Activated T-cell treated with anti-CD3 and anti-CD28 coated beads for 48 hours (primary cell): ENCODE data around the gene GRB10.

Experiments
- DNase-seq: peaks from one replicate; pipeline ENCODE4 v3.0.0-alpha.2; 2020; ENCODE audit warnings: low read depth

The GRB10 gene

DNA sequence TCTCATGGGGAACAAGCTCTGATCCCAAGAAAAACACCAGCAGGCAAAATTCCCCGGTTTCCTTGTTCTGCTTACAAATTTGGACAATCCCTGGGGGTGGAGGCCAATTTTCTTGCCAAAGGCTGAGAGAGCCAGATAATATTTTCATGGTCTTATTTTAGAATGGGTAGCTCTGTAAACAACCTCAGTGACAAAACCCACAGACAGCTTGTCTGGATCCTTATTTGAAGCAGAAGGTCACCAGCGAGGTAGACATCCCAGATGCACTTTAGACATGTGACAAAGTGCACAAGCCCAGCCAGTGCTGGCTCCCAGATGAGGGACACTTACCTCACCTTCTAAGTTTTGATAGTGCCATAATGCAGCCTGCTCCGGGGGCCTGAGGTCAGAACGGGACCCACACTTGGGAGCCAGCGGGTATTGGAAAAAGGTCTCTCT lies 114.9 kb downstream of the GRB10 start:
- no peak for DNase-seq

DNA sequence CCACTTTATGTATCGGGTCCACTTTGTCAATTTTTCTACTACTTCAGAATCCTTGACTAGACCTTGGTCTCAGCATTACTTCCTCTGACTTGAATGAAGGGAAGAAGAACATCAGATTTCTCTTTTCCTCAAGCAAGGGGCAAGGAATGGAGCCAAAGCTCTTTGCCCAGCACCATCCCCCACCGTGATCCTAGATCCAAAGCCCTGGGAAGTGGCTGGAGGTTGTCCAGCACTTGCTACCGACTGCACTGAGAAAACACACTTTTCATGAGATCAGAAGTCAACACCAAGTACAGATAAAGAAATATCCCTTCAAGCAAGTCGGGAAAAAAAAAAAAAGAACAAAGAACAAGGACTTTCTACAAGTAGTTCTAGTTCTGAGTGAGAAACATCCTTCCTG lies 115.4 kb downstream of the GRB10 start:
- no peak for DNase-seq

DNA sequence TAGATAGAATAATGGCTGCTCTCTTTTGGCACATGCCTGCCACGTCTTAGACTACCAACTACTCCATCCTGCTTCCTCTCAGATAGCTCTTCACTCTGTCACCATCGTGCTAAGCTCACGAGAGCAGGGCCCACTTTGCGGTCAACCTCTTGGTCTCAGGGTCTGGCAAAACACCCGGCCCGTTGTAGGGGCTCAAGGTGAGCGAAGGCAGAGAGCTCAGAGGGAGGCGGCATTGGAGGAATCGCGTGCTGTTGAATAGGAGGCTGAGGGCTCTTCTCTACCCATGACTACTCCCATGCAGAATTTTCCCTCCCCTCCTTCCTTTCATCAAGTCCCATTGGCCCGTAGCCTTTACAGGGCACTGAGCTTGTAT lies 116.6 kb downstream of the GRB10 start:
- no peak for DNase-seq

DNA sequence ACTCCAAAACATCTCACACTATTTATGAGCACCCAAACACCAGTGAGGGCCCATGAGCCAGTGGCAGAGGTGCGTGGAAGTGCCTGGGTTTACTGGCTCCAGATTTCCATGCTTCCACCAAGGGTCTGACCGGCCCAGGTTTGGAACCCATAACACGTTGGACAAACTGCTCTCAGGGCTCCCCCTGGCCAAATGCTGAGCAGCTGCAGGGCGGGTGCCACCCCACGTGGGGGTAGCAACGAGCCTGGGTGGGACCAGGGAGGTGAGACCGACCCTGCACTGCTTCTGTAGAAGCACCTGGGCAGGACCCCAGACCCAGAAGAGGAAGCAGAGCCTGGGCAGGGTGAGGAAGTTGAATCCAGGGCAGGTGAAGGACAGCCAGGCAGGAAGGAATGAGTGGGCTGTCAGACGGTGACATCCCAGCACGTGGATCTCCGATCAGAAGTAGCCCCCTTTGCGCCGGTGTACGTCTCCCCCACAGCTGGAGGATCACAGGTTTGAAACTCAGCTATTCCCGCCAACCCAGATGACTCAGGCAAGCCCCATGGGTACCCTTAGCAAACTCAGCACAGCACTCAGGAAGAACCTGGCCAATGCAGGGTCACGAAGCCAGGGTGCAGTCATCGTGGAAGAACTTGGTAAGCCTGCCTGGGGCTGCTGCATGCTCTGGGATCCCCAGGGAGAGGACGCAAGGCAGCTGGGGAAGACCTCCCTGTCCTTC lies 117.1 kb downstream of the GRB10 start:
- no peak for DNase-seq

DNA sequence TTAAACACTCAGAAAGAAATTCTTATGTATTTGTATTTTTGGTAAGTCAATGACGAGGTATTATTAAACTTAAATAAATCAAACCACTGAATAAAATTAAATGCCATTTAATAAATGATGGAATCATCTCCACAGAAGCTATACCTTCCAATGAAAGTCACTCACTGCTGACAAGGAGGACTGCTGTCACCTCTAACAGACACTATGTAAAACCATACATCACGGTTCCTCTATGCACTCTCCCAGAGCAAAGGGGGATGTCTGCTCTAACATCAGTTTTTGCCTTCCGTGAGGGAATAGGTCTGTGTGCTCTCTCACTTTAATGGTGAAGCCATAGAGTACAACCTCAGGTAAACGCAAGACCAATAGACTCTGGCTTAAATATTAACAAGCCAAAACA lies 117.8 kb downstream of the GRB10 start:
- no peak for DNase-seq

DNA sequence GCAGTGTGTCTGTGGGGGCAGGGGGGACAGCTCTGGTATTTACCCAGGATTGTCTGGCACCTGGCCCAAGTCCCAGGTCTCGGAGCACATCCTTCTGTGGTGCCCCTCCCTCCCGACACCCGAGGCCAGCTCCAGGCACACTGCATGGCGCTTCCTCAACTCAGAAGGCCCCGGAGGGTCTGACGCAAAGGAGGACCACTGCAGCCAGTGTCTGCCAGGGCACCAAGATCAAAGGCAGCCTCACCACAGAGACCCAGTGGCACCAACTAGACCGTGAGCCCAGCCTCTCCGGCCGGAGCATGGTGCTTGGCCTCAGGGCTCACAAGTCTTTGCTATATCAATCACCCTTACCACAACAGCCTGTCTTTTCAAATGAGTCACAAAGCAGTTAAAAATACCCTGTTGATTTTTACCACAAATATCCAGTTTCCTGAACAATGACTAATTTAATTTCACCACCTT lies 118.2 kb downstream of the GRB10 start:
- no peak for DNase-seq

DNA sequence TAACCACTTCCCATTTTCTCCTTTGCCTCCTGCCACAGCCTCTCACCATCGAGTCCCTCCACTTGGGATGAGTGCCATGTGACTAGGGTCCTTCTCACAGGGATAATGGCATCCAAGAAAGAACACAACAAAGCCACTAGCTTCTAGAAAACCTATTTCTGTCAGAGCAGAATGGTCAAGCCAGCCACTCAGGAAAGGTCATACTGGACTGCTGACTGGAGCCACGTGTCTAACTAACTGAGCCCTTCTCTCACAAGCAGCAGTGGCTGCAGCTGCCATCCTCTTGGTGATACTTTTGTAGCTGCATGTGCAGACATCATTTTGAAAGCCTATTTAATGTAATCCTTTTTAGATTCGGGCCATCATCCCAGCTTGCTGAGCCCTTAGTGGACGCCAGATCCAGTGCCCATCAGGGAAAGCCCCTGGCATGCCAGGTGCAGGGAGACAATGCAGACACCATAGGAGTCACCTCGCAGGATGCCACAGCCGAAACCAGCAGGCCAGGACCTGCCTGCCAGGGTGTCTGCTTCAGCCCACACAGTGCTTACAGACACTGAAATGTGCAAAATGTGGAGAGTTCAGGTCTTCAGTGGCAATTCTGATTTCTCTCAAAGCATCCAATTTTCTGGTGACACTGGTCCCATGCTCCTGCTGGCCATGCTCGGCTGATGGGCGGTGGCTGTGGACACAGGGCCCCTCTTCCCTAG lies 119.1 kb downstream of the GRB10 start:
- DNase-seq: no peak

DNA sequence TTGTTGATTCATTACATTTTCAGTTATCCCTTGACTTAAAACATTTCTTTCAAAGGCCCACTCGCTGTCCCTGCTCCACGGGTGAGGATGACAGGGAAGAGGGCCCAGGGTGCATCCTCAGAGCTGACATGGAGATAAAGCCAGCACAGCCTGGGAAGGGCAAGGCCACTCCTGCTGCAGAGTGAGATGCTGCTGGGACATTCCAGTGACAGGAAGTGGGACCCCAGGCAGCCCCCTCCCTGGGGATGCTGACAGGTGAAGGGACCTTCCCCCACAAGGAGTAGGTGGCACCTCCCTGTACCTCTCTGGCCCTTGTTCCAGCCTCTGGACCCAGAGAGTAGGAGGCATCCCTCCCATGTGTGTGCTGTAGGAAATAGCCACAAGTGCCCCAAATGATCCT lies 119.7 kb downstream of the GRB10 start:
- DNase-seq: no peak

DNA sequence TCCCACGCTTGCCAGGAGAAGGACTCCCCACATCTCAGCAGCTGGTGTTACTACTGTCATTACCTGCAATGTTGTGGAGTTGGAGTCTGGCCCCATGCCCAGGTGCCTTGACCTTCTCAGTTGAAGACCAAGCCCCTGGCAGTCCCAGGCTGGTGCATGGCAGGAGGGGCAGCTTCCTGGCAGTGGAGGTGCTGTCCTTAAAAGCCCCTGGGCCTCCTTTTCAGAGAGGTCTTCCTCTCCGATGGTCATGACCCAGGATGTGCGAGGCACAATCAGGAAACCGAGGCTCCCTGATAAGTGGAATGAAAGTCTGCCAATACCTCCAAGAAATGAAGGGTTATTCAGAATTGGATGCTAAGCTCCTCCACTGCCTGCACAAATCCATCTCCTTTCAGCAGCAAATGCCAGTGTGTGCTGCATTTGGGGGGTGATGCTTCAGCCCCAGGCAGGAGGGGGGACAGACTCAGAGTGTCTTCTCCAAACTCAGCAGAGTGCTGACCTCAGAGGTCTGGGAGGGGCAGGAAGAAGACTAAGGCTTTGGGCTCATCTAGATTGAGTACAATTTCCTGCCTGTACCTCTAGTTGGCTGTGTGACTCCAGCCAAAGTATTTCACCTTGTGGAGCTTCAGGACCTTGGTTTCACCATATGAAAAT lies 120.5 kb downstream of the GRB10 start:
- no peak for DNase-seq

DNA sequence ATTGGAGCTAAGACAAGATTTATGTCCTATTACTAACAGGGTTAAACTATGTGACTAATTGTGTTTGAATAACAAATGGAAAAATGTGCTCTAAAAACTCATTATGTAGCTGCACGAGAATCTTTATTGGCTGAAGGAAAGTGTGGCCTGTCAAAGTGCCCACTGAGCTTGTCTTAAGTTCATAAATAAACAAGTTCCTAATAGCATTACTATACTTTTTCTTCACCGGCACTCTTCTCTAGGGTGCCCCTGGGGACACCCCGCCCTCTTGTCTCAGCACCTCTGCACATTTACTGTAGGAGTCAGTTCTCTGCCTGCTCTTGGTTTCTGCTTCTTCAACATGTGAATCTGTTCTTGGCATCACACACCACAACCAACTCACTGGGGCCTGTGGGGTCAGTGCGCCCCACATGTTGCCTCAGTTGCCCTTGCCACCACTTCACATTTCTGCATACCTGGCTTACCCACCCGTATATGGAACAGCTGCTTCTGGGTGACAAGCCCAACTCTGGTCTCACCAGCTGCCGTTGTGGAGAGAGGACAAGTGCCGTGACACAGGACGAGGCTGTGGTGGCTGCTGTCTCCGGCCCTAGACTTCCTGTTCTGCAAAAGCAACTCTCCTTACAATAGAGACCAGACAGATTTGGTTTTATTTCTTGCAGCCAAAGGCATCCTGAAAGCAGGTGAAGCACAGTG lies 121.2 kb downstream of the GRB10 start:
- DNase-seq: no peak

DNA sequence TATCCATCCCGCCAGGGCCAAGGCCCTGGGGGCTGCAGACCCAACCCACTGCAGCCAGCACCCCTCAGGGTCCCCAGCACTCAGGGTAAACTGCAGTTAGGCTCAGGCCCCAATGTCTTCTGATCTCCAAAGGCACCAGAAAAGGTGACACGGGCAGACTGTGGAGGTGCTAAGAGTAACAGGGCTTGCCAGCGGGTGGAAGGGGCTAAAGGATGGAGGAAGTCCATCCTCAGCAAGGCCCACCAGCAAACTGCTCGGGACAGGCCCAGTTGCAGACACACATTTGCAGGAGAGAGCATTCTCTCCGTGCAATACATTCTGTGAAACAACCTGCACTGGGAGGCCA lies 121.9 kb downstream of the GRB10 start:
- DNase-seq: no peak

DNA sequence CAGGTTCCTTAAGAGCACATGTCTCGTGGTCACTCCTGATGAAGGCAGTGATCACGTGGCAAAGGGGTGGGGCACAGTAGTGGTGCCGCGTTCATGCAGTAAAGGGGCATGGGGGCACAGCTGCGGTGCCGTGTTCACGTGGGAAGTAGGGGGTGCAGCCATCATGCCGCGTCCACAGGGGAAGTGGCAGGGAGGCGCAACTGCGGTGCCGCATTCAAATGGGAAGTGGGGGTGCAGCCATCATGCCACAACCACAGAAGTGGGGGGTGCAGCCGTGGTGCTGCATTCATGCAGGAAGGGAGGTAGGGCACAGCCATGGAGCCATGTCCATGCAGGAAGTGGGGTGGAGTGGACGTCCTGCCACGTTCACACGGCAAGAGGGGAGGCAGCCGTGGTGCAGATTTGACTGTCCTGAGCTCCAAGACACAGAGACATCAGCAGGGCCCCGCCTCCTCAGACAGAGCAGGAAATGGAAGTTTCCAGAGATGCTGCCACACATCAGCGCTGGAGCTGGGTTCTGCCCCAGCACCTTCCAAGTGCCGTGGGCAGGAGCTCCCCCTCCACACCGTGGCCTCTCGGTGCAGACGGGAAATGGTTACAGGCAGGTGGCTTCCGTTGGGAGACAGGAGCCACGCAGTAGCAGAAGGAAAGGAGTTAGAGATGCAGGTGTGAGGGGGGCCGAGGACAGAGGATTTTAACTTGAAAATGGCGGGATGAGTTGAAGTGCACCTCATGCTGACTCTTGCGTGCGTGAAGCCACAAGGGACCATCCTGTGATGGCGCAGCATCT lies 122.5 kb downstream of the GRB10 start:
- no peak for DNase-seq

DNA sequence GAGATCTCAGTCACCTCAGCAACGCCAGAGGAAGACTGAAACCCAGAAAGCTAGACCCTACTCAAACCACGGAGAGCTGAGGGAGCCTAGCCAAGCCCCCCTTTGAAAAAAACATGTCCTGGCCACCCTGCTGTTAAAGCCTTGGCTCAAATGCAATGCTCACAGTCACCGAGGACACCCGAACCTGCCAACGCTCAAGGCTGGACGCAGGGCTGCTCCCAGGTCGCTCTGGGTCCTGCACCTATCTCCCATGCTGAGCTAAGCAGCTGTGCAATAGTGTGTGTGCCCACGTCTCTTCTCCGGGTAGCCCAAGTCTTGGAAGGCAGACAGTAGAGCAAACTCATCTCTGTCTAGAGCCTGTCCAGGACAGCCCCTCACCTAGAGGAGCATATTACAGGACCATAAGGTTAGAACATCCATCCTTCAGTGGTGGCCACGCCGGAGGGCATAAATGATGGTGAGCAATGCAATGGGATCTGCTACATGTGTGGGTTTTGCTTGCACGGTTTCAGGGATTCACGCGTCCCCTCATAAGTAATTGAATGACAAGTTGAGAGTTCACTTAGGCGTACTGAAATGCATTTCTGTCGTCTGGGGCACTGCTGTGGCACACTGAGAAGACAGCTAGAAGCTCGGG lies 123.2 kb downstream of the GRB10 start:
- no peak for DNase-seq

DNA sequence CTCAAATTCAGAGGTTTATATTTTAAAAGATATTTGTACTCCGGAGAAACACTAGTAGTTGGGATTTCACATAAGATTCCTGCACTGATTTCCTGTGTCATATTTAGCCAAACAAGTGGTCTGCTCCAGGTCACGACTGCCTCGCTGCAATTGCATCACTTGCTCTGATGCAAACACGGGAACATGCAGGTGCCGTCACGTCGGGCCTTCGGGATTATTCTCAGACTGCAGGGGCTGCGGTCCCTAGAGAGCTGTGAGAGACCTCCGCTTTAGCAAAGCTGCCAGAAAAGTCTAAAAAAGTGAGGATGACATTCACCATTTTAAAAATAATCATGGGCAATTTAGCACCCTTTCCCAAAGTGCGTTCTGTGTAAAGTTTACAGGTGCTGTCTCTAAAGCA lies 124.0 kb downstream of the GRB10 start:
- DNase-seq: no peak

DNA sequence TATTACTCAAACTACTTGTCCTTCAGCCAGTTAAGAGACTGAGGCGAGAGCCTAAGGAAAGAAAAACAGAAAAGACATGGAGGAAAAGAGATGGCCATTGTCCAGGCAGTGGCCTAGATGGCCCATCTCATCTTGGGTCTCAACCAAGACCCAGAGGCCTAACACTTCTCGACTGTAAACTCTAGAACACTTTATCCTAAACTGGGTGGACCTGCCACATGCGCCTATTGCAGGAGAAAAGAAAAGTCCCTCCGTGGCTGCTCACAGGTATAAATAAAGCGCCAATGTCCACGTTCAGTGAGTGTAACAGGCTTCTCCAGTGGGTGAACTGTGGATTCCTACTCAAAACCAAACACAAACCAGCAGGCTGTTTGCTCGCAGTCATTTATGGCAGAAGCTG lies 124.8 kb downstream of the GRB10 start:
- DNase-seq: no peak

DNA sequence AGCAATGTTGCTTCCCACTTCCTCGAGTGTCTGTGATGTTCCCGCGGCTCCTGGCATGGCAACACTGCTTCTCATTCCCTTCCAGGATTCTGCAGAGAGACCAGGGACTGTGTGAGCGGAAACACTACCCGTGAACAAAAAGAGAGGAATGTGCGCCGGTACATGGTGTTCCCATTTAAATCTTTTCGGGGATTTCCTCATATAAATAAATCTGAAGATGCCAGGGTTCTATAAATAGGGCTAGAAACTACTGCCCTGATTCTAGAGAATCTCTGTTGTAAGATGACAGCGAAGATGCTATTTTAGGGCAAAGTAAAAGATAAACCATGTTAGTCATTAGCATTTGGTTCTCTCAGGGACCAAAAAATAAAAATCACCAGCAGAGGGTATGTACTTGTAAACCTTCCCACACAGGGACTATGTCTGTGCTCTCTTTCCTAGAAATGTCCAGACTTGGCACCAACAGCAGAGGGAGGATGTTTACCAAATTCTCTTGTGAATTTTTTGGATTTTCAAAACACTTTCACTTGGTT lies 125.3 kb downstream of the GRB10 start:
- DNase-seq: no peak

DNA sequence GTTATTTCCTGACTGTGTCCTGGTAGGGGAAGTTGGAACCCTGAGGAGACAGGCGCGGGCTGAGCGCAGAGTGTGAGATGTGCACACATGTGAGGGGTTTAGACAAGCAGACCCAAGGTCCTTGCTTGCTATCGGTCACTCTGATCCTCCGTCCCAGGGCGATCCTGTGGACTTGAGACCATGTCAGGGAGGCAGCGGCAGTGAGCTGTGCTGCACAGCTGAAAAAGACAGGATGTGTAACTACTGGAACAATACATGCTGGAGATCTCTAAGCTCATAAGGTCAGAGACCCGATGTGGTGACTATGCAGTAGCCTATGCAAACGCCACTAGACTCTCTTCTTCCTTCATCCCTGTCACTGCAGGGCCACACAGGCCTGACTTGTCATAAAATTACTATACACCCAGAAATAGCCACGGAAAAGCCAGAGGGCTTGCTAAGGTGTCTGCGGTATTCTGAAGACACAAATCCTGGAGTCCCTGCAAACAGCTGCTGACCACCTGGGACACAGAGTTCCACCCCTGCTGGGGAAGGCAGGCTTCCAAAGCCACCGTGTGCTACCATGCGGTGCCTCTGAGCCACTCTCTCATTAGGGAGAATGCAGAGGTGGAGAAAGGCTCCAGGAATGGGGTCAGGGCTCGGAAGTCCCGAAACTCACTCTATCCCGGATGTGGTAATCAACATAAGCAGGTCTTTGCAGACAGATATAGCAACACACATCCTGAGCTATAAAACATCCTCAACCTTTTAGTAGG lies 126.4 kb downstream of the GRB10 start:
- DNase-seq: no peak

DNA sequence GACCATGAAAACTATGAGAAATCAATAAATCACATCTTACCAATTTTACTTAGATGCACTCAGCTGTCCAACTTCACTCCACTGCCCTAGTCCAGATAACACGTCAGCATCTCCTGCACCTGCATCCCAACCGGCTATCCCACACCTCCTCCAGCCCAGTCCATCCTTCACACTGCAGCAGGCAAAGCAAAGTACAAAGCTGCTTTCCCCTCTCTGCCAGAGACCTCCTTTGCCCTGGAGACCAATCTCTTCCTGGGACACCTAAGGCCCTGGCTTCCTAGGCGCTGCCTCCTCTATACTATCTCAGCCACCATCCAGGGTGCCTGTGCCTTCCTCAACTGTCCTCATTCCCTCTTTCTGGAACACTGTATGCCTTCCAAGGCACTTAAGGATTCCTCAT lies 127.2 kb downstream of the GRB10 start:
- DNase-seq: no peak

DNA sequence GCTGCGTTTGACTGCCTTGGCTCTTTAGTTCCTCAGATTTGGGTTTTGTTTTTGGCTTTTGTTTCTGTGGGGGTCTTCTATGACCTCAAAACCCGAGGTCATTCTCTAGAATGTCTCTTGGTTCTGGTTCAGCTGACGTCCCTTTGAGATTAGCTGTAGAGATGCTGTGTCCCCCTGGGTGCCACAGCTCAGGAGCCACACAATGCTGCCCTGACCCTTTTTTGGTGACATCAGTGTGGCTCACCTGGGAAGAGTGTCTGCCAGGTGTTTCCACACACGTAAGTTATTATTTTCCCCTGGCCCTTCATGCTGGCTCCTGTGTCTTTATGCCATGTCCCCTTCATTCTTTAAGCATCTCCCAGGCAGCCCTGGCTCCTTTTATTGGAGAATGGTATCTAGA lies 127.7 kb downstream of the GRB10 start:
- no peak for DNase-seq

DNA sequence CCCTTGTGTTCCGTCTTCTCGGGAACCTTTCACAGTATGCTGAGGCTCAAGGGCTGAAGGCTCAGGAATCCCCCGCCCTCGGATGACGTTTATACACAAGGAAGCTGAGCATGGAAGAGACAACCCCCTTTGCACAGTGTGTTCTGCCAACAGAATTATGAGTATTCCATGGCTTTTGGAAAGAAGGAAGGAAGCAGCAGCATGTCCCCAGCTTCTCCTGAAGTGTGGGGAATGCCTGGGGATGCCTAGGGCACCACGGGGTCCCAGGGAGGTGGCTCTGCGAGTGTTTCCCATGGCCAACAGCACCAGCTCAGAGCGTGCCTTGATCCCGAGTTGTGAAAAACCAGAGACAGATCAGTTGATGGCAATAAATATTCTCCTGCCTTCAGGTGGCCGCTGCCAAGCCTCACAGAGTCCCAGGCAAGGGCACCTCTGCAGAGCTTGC lies 128.7 kb downstream of the GRB10 start:
- no peak for DNase-seq
